Measurements from ENCODE around the gene MIA. TPM values are rescaled to one million over a fixed set of nuclear protein-coding genes. Genes with fewer than 3 reads are reported as not detected.

MIA gene
- total RNA-seq, 4 donors from 2014 or later, result 2.1 to 4.1 (median 2.7) TPM

GRCh38 chr19:40798683-40799557 lies 23.6 kb downstream of the MIA start, which contains the start of gene EGLN2:
TSS of gene EGLN2 (plus strand) at chr19:40799191. CDS start at chr19:40800573, 1,382 bp downstream.
- intact Hi-C loops (cut with DNase I), result loop anchor here (5.0 kb wide), 1 partner anchor 47 kb away; the partner anchor contains the start of genes ACTMAP and SNRPA
- Histone ChIP-seq H3K27ac (replicated peaks in 1 of 4) (peak within 1 kb of the TSS; percentile 95 to 99 (median 96)), H3K27me3 (no peaks in the 10 kb centered on the region), H3K4me3 (peak within 1 kb of the TSS; percentile 77 to 99 (median 98)), H3K4me1 (peaks cover 45 to 52% (median 50%) of the 10 kb centered on the region in 4 donors), H3K9me3 (no peaks in the 10 kb centered on the region), H3K36me3 (peaks cover 5 to 25% (median 19%) of the 10 kb centered on the region in 4 donors)
- TF ChIP-seq POLR2A (IDR thresholded peaks at IDR 0.05; ENCODE audit: low read depth), result peak; percentile 55
- no peak for TF ChIP-seq EP300 (IDR thresholded peaks at IDR 0.05)
- peak; percentile 84 to 88 for TF ChIP-seq POLR2AphosphoS5 (IDR thresholded peaks at IDR 0.05)
- under 1% methylated on average over 39 of the region's 110 CpGs for WGBS
- DNase-seq (ENCODE audit: extremely low spot score), result peak; percentile 100

GRCh38 chr19:40799558-40800338 lies 24.4 kb downstream of the MIA start:
- 2% methylated on average over 37 of the region's 40 CpGs for WGBS
- peaks cover 5 to 23% (median 20%) of the 10 kb centered on the region in 4 donors for H3K36me3 ChIP-seq
- H3K4me1 ChIP-seq, result peaks cover 54 to 61% (median 58%) of the 10 kb centered on the region in 4 donors
- no peak for DNase-seq (ENCODE audit: extremely low spot score)
- no peaks in the 10 kb centered on the region for H3K27me3 ChIP-seq
- H3K4me3 ChIP-seq, result peak overlapping the region; percentile 77 to 99 (median 98)
- intact Hi-C loops (cut with DNase I), result loop anchor here (5.0 kb wide), 2 partner anchors 47 to 137 kb away; partner anchors contain the start of genes ACTMAP and SNRPA
- H3K27ac ChIP-seq (replicated peaks in 1 of 4), result peak overlapping the region; percentile 95 to 99 (median 96)
- TF ChIP-seq CTCF (IDR thresholded peaks at IDR 0.05) (no peak), POLR2AphosphoS5 (IDR thresholded peaks at IDR 0.05) (peak in 1 of 2 donors; percentile 52), EP300 (IDR thresholded peaks at IDR 0.05) (no peak)
- H3K9me3 ChIP-seq, result no peaks in the 10 kb centered on the region

DNA sequence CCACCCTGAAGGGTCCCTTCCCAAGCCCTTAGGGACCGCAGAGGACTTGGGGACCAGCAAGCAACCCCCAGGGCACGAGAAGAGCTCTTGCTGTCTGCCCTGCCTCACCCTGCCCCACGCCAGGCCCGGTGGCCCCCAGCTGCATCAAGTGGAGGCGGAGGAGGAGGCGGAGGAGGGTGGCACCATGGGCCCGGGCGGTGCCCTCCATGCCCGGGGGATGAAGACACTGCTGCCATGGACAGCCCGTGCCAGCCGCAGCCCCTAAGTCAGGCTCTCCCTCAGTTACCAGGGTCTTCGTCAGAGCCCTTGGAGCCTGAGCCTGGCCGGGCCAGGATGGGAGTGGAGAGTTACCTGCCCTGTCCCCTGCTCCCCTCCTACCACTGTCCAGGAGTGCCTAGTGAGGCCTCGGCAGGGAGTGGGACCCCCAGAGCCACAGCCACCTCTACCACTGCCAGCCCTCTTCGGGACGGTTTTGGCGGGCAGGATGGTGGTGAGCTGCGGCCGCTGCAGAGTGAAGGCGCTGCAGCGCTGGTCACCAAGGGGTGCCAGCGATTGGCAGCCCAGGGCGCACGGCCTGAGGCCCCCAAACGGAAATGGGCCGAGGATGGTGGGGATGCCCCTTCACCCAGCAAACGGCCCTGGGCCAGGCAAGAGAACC lies 25.1 kb downstream of the MIA start:
- Histone ChIP-seq H3K36me3 (peaks cover 5 to 25% (median 23%) of the 10 kb centered on the region in 4 donors), H3K4me1 (peaks cover 61 to 68% (median 65%) of the 10 kb centered on the region in 4 donors), H3K9me3 (no peaks in the 10 kb centered on the region), H3K27me3 (no peaks in the 10 kb centered on the region), H3K27ac (replicated peaks in 1 of 4) (peak overlapping the region; percentile 95 to 99 (median 96)), H3K4me3 (peak overlapping the region; percentile 77 to 99 (median 98))
- intact Hi-C loops (cut with DNase I), result loop anchor here (5.0 kb wide), 1 partner anchor 138 kb away; no protein-coding TSS in a partner anchor
- no peak for DNase-seq (ENCODE audit: extremely low spot score)
- TF ChIP-seq POLR2A (IDR thresholded peaks at IDR 0.05; ENCODE audit: low read depth), result no peak
- TF ChIP-seq CTCF (IDR thresholded peaks at IDR 0.05), result no peak
- 59% methylated on average over 24 of the region's 27 CpGs for WGBS

- H3K4me1 ChIP-seq, result peaks cover 66 to 73% (median 71%) of the 10 kb centered on the region in 4 donors
Observed at GRCh38 chr19:40800997-40801377, 25.7 kb downstream of the MIA start.

More at GRCh38 chr19:40800997-40801377, 25.7 kb downstream of the MIA start:
- WGBS, result 80% methylated on average over 8 of the region's 27 CpGs
- no peaks in the 10 kb centered on the region for H3K9me3 ChIP-seq
- intact Hi-C loops (cut with DNase I), result loop anchor here (5.0 kb wide), 1 partner anchor 139 kb away; no protein-coding TSS in a partner anchor
- no peaks in the 10 kb centered on the region for H3K27me3 ChIP-seq
- TF ChIP-seq POLR2A (IDR thresholded peaks at IDR 0.05; ENCODE audit: low read depth) (no peak), POLR2AphosphoS5 (IDR thresholded peaks at IDR 0.05) (no peak), EP300 (IDR thresholded peaks at IDR 0.05) (no peak), CTCF (IDR thresholded peaks at IDR 0.05) (no peak)
- no peak for DNase-seq (ENCODE audit: extremely low spot score)
- peak overlapping the region; percentile 95 to 99 (median 96) for H3K27ac ChIP-seq (replicated peaks in 1 of 4)
- H3K36me3 ChIP-seq, result peaks cover 5 to 27% (median 25%) of the 10 kb centered on the region in 4 donors
- peak overlapping the region; percentile 77 to 99 (median 98) for H3K4me3 ChIP-seq
